Tibial artery (tissue), 4 donors: ENCODE results near the gene CDCP2.

Experiments
- DNase-seq, 2 donors: peaks; one replicate each; pipeline ENCODE4 v3.0.0-alpha.2; 2019
- H3K27ac ChIP-seq, 2 donors: fragments of 200-600 bp; sonication (generic) in 1 of 2; 1 replicate in 1 of 2; 2 replicates in 1 of 2; pipeline ENCODE4 v1.5.1; 2018 to 2019; ENCODE audit warnings: mild to moderate bottlenecking in 1 of 2
- H3K27me3 ChIP-seq, 2 donors: fragments of 200-600 bp; sonication (generic) in 1 of 2; one replicate each; pipeline versions ENCODE4 v1.5.1 to v1.6.0; 2016 to 2019
- H3K36me3 ChIP-seq, 3 donors: fragments of 200-600 bp; sonication (generic) in 2 of 3; one replicate each; pipeline ENCODE4 v1.5.1; 2016 to 2019; ENCODE audit warnings: mild to moderate bottlenecking in 2 of 3
- H3K4me1 ChIP-seq, 4 donors: fragments of 200-600 bp; sonication (generic) in 2 of 4; 1 replicate in 3 of 4; 2 replicates in 1 of 4; pipeline ENCODE4 v1.5.1; 2016 to 2019
- H3K4me3 ChIP-seq, 2 donors: fragments of 200-600 bp; sonication (generic) in 1 of 2; 1 replicate in 1 of 2; 2 replicates in 1 of 2; pipeline ENCODE4 v1.5.1; 2018 to 2019; ENCODE audit warnings: mild to moderate bottlenecking in 2 of 2
- H3K9me3 ChIP-seq, 3 donors: fragments of 200-600 bp; sonication (generic) in 1 of 3; one replicate each; pipeline ENCODE4 v1.5.1; 2016 to 2019
- CTCF ChIP-seq, 2 experiments: fragments of 200-600 bp in 1 of 2; fragments of 450-650 bp in 1 of 2; IDR thresholded peaks; one replicate each; pipeline ENCODE4 v1.5.1; 2017 to 2019; ENCODE audit warnings: antibody characterized with exemption in 2 of 2, mild to moderate bottlenecking in 1 of 2, moderate library complexity in 1 of 2
- intact Hi-C: fragments of 100-400 bp; cut with DNase I; formaldehyde crosslinking; loops from one replicate; pipeline ENCODE4 v1.15.0; 2023; ENCODE audit warnings: low total_unique reads

Gene CDCP2

GRCh38 chr1:54094001-54094729, 58.6 kb downstream of the CDCP2 start:
- Histone ChIP-seq H3K36me3 (peaks cover 8 to 22% (median 9%) of the 10 kb centered on the region in 3 donors), H3K27ac (no peak overlapping the region), H3K27me3 (no peaks in the 10 kb centered on the region), H3K4me1 (no peaks in the 10 kb centered on the region), H3K9me3 (no peaks in the 10 kb centered on the region), H3K4me3 (no peak overlapping the region)
- intact Hi-C loops: loop anchor here (10.0 kb wide), 1 partner anchor 711 kb away; the partner anchor contains the start of gene TTC22
- no peak for TF ChIP-seq CTCF (IDR thresholded peaks at IDR 0.05)
- no peak for DNase-seq

GRCh38 chr1:54091666-54092065, 61.1 kb downstream of the CDCP2 start:
- TF ChIP-seq CTCF (IDR thresholded peaks at IDR 0.05): no peak
- Histone ChIP-seq H3K4me1 (no peaks in the 10 kb centered on the region), H3K27me3 (no peaks in the 10 kb centered on the region), H3K4me3 (no peak overlapping the region), H3K9me3 (no peaks in the 10 kb centered on the region), H3K36me3 (peaks cover 6 to 12% (median 9%) of the 10 kb centered on the region in 3 donors), H3K27ac (no peak overlapping the region)
- intact Hi-C loops: loop anchor here (10.0 kb wide), 1 partner anchor 713 kb away; the partner anchor contains the start of gene TTC22
- DNase-seq: no peak

- no peak overlapping the region for H3K27ac ChIP-seq
- H3K36me3 ChIP-seq: peaks cover 0 to 5% (median 5%) of the 10 kb centered on the region in 3 donors
- no peaks in the 10 kb centered on the region for H3K9me3 ChIP-seq
- TF ChIP-seq CTCF (IDR thresholded peaks at IDR 0.05): no peak
- no peaks in the 10 kb centered on the region for H3K4me1 ChIP-seq
- no peaks in the 10 kb centered on the region for H3K27me3 ChIP-seq
- no peak for DNase-seq
- intact Hi-C loops: no loop called here
- no peak overlapping the region for H3K4me3 ChIP-seq
These were observed 64.4 kb downstream of the CDCP2 start for GRCh38 chr1:54088385-54088784.

GRCh38 chr1:54086754-54087153, 66.0 kb downstream of the CDCP2 start:
- intact Hi-C loops: no loop called here
- TF ChIP-seq CTCF (IDR thresholded peaks at IDR 0.05): no peak
- no peaks in the 10 kb centered on the region for H3K27me3 ChIP-seq

GRCh38 chr1:54084794-54085193, 68.0 kb downstream of the CDCP2 start:
- Histone ChIP-seq H3K4me1 (no peaks in the 10 kb centered on the region), H3K36me3 (peaks cover 0 to 5% (median 3%) of the 10 kb centered on the region in 3 donors), H3K9me3 (no peaks in the 10 kb centered on the region), H3K27me3 (no peaks in the 10 kb centered on the region), H3K4me3 (no peak overlapping the region), H3K27ac (no peak overlapping the region)
- intact Hi-C loops: no loop called here
- no peak for DNase-seq
- no peak for TF ChIP-seq CTCF (IDR thresholded peaks at IDR 0.05)

More at GRCh38 chr1:54086754-54087153, 66.0 kb downstream of the CDCP2 start:
- H3K27ac ChIP-seq: no peak overlapping the region
- peaks cover 0 to 5% (median 5%) of the 10 kb centered on the region in 3 donors for H3K36me3 ChIP-seq
- DNase-seq: no peak
- no peak overlapping the region for H3K4me3 ChIP-seq
- no peaks in the 10 kb centered on the region for H3K9me3 ChIP-seq
- H3K4me1 ChIP-seq: no peaks in the 10 kb centered on the region
